ENCODE measurements around the gene TRIM52. TPM values are rescaled to one million over a fixed set of nuclear protein-coding genes. Genes with fewer than 3 reads are reported as not detected.
A peak's percentile ranks its signal among the peaks of the same experiment; 100 is the strongest.

The TRIM52 gene
- total and polyA plus RNA-seq, 9 of the 15 experiments (the other 6 are each of a cell fraction or from before 2014, with no cell fraction given), result 3.3 to 21.9 (median 13.5) TPM

GRCh38 chr5:181246276-181247049 is 14.5 kb downstream of the TRIM52 start (continued):
- TF ChIP-seq RREB1 (CRISPR knock-in tag; IDR thresholded peaks at IDR 0.05) (no peak), GTF2A2 (tag; IDR thresholded peaks at IDR 0.05) (no peak), NR1H2 (CRISPR knock-in tag; IDR thresholded peaks at IDR 0.05) (no peak), NFIC (IDR thresholded peaks at IDR 0.05) (peak; percentile 20; the same call in 1 of the 2 replicates), TCFL5 (CRISPR knock-in tag; conservative IDR thresholded peaks at IDR 0.05) (no peak), YY1 (IDR thresholded peaks at IDR 0.05; ENCODE audit: borderline replicate concordance in 1 of 3, control insufficient read depth in 1 of 3, extremely low read depth in 1 of 3, insufficient read depth in 3 of 3, insufficient read length in 1 of 3, insufficient replicate concordance in 2 of 3, low read depth in 1 of 3, low read length in 2 of 3) (peak in 1 of 3 experiments; percentile 25), RBFOX2 (IDR thresholded peaks at IDR 0.05; ENCODE audit: low read depth, low read length) (peak; percentile 88), CTBP1 (IDR thresholded peaks at IDR 0.05; ENCODE audit: borderline replicate concordance) (no peak), MIER1 (IDR thresholded peaks at IDR 0.05; ENCODE audit: low read depth) (no peak), ZFP91 (CRISPR knock-in tag; IDR thresholded peaks at IDR 0.05) (no peak), GTF3C2 (IDR thresholded peaks at IDR 0.05; ENCODE audit: borderline replicate concordance, extremely low read depth, insufficient read length) (no peak), TGIF2 (CRISPR knock-in tag; IDR thresholded peaks at IDR 0.05) (peak; percentile 47; the same call in 1 of the 2 replicates), RBBP5 (IDR thresholded peaks at IDR 0.05; ENCODE audit: borderline replicate concordance, insufficient read depth, low read length, poor library complexity, severe bottlenecking) (peak; percentile 80), SRSF3 (IDR thresholded peaks at IDR 0.05; ENCODE audit: insufficient read depth, low read length) (no peak)
